Measurements from ENCODE around the gene PGP.

Gene PGP

GRCh38 chr16:2213817-2214718 is 572 bp downstream of the PGP start:
- Histone ChIP-seq H3K9me2 (replicated peaks; ENCODE audit: insufficient read depth, low read length) (no peaks in the 10 kb centered on the region), H3K4me2 (ENCODE audit: low read depth, low read length, poor library complexity, severe bottlenecking) (peak overlapping the region; percentile 66), H3F3A (ENCODE audit: insufficient read depth) (peaks cover 16% of the 10 kb centered on the region; the same call in 1 of the 2 replicates), H3K9me3 (ENCODE audit: insufficient read depth, low read length) (no peaks in the 10 kb centered on the region), H3K9ac (ENCODE audit: low read length) (peak overlapping the region; percentile 98), H3K27ac (ENCODE audit: low read depth, low read length) (peak overlapping the region; percentile 55), H2AFZ (ENCODE audit: low read depth, low read length, severe bottlenecking) (no peak overlapping the region), H3K36me3 (ENCODE audit: low read length) (no peaks in the 10 kb centered on the region), H3K27me3 (ENCODE audit: low read length) (no peaks in the 10 kb centered on the region), H3K79me2 (ENCODE audit: insufficient read depth, low read length) (peaks cover 18% of the 10 kb centered on the region), H3K4me3 (ENCODE audit: insufficient read depth, low read length, poor library complexity, severe bottlenecking) (peak overlapping the region; percentile 92), H4K20me1 (ENCODE audit: low read depth, low read length) (no peaks in the 10 kb centered on the region)
- TF ChIP-seq CTCF (IDR thresholded peaks at IDR 0.05; ENCODE audit: insufficient read depth, low read length, poor library complexity, severe bottlenecking) (no peak), EZH2phosphoT487 (conservative IDR thresholded peaks at IDR 0.05; ENCODE audit: low read length) (no peak)

GRCh38 chr16:2212362-2213324 is 2.0 kb downstream of the PGP start:
- Histone ChIP-seq H3K79me2 (ENCODE audit: insufficient read depth, low read length) (peaks cover 18% of the 10 kb centered on the region), H3F3A (ENCODE audit: insufficient read depth) (peaks cover 16% of the 10 kb centered on the region; the same call in 1 of the 2 replicates), H3K4me3 (ENCODE audit: insufficient read depth, low read length, poor library complexity, severe bottlenecking) (peak overlapping the region; percentile 92), H3K4me2 (ENCODE audit: low read depth, low read length, poor library complexity, severe bottlenecking) (peak overlapping the region; percentile 66), H3K9me2 (replicated peaks; ENCODE audit: insufficient read depth, low read length) (no peaks in the 10 kb centered on the region), H4K20me1 (ENCODE audit: low read depth, low read length) (no peaks in the 10 kb centered on the region), H3K36me3 (ENCODE audit: low read length) (no peaks in the 10 kb centered on the region), H3K27ac (ENCODE audit: low read depth, low read length) (0 out of 2 replicates have a peak overlapping the region, but pooled peaks have one; percentile 9), H3K27me3 (ENCODE audit: low read length) (no peaks in the 10 kb centered on the region), H3K9me3 (ENCODE audit: insufficient read depth, low read length) (no peaks in the 10 kb centered on the region), H3K9ac (ENCODE audit: low read length) (peak overlapping the region; percentile 98), H2AFZ (ENCODE audit: low read depth, low read length, severe bottlenecking) (no peak overlapping the region)
- TF ChIP-seq EZH2phosphoT487 (conservative IDR thresholded peaks at IDR 0.05; ENCODE audit: low read length) (no peak), CTCF (IDR thresholded peaks at IDR 0.05; ENCODE audit: insufficient read depth, low read length, poor library complexity, severe bottlenecking) (no peak)

- H3K79me2 ChIP-seq (ENCODE audit: insufficient read depth, low read length) = peaks cover 18% of the 10 kb centered on the region
- no peak overlapping the region for H3K27ac ChIP-seq (ENCODE audit: low read depth, low read length)
- H3K9ac ChIP-seq (ENCODE audit: low read length) = no peak overlapping the region
- no peaks in the 10 kb centered on the region for H3K36me3 ChIP-seq (ENCODE audit: low read length)
- H3F3A ChIP-seq (ENCODE audit: insufficient read depth) = peaks cover 13% of the 10 kb centered on the region; the same call in 1 of the 2 replicates
- TF ChIP-seq EZH2phosphoT487 (conservative IDR thresholded peaks at IDR 0.05; ENCODE audit: low read length) (no peak), CTCF (IDR thresholded peaks at IDR 0.05; ENCODE audit: insufficient read depth, low read length, poor library complexity, severe bottlenecking) (no peak)
- no peaks in the 10 kb centered on the region for H4K20me1 ChIP-seq (ENCODE audit: low read depth, low read length)
- no peaks in the 10 kb centered on the region for H3K9me3 ChIP-seq (ENCODE audit: insufficient read depth, low read length)
- H3K9me2 ChIP-seq (replicated peaks; ENCODE audit: insufficient read depth, low read length) = no peaks in the 10 kb centered on the region
- no peak overlapping the region for H3K4me3 ChIP-seq (ENCODE audit: insufficient read depth, low read length, poor library complexity, severe bottlenecking)
- no peak overlapping the region for H2AFZ ChIP-seq (ENCODE audit: low read depth, low read length, severe bottlenecking)
- no peak overlapping the region for H3K4me2 ChIP-seq (ENCODE audit: low read depth, low read length, poor library complexity, severe bottlenecking)
- H3K27me3 ChIP-seq (ENCODE audit: low read length) = no peaks in the 10 kb centered on the region
Measured at GRCh38 chr16:2211923-2212347, 2.7 kb downstream of the PGP start.
